LNCaP clone FGC (cell line): ENCODE results near the gene ATOX1.

Source experiments
- DNase-seq: peaks from one replicate; pipeline ENCODE4 v3.0.0-alpha.2; 2011; ENCODE audit warnings: low read depth
- H3K4me3 ChIP-seq: 2 replicates; pipeline ENCODE4 v1.5.1; 2011; ENCODE audit warnings: mild to moderate bottlenecking, low read depth, low read length, control low read depth
- TF ChIP-seq, protein P1 (sequence below): IDR thresholded peaks from 2 replicates; pipeline ENCODE4 v1.5.1; 2012; ENCODE audit warnings: mild to moderate bottlenecking; ENCODE audit not compliant: control insufficient read depth, insufficient read depth; ENCODE audit errors: extremely low read depth

ATOX1 gene

DNA sequence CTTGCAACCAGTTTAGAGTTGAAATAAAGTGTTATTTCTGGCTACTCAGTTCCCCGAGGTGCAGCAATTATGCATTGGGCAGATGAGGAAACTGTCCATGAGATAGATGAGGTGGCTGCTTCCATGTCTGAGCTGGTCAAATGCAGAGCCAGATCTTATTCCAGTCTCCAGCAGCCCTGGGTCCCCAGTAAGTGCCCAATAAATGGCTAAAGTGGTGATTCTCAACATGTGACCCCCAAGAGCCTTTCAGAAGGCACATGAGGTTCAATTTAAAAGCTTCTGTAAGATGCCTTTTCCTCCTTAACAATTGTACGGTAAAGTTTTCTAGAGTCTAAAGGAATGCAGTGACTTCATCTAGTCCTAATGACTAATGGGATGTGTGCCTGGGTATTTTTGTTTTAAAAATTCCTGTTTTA is 17.5 kb downstream of the ATOX1 start:
- TF ChIP-seq, protein P1, sequence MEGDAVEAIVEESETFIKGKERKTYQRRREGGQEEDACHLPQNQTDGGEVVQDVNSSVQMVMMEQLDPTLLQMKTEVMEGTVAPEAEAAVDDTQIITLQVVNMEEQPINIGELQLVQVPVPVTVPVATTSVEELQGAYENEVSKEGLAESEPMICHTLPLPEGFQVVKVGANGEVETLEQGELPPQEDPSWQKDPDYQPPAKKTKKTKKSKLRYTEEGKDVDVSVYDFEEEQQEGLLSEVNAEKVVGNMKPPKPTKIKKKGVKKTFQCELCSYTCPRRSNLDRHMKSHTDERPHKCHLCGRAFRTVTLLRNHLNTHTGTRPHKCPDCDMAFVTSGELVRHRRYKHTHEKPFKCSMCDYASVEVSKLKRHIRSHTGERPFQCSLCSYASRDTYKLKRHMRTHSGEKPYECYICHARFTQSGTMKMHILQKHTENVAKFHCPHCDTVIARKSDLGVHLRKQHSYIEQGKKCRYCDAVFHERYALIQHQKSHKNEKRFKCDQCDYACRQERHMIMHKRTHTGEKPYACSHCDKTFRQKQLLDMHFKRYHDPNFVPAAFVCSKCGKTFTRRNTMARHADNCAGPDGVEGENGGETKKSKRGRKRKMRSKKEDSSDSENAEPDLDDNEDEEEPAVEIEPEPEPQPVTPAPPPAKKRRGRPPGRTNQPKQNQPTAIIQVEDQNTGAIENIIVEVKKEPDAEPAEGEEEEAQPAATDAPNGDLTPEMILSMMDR = no peak
- H3K4me3 ChIP-seq = no peak overlapping the region
- DNase-seq = no peak

DNA sequence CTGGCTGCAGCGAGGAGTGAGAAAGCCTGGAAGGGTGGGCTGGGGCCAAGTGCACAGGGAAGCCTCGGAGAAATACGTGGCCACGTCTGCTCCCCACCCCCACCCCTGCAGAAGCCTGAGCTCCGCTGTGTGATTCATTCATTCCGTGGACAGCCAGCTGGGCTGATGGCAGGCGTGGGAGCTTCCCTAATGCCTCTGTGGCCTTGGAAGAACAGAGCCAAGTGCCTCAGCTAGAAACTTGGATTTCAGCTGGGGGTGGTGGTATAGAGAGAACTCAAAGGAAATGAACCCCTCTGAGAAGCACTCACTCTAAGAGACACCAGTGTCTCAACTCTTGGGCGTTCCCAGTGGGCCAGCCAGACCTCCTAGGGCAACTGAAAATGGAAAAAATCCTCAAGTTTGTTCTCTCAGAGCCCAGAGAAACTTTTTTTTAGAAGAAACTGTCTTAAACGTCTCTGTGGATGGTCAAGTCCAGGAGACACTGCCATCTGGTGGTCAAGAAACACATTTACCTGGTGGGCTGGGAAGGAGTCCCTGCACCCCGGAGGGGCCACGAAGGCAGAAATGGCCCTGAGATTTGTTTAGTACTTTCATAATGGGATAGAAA is 18.0 kb downstream of the ATOX1 start:
- no peak for DNase-seq
- H3K4me3 ChIP-seq = no peak overlapping the region
- TF ChIP-seq, protein P1 = peak; percentile 77

DNA sequence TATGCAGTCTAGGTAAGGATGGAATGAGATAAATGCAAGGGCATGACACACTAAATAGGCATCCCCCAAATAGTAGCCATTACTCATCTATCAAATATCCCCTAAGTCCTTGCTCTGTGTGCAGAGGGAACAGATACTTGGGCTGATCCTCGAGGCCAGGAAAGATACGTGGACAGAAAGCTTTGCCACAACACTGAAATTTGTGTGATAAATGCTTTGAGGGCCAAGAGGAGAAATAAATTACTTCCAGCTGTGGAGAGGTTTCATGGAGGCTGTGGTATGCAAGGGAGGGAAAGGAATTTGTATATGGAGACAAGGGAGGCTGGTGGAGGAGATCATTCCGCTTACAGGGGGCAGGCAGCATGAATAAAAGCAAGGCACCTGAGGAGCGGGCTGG is 18.5 kb downstream of the ATOX1 start:
- TF ChIP-seq, protein P1 = no peak
- H3K4me3 ChIP-seq = no peak overlapping the region
- no peak for DNase-seq

DNA sequence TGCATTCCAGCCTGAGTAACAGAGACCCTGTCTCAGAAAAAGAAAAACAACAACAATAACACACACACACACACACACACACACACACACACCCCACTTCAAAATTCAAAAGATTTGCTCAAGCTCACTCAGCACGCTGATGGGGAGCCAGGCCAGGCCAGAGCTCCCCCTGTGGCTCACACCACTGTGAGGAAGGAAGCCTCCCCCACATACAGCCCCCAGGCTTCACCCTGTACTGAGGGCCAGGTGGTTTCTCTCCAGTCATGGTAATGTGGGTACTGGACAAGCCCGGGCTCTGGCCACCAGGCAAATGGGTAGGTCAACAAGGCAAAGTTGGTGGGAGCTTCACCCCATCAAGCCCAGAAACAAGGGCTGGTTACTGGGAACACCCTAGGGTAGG is 19.0 kb downstream of the ATOX1 start:
- H3K4me3 ChIP-seq = no peak overlapping the region
- TF ChIP-seq, protein P1 = no peak
- no peak for DNase-seq

DNA sequence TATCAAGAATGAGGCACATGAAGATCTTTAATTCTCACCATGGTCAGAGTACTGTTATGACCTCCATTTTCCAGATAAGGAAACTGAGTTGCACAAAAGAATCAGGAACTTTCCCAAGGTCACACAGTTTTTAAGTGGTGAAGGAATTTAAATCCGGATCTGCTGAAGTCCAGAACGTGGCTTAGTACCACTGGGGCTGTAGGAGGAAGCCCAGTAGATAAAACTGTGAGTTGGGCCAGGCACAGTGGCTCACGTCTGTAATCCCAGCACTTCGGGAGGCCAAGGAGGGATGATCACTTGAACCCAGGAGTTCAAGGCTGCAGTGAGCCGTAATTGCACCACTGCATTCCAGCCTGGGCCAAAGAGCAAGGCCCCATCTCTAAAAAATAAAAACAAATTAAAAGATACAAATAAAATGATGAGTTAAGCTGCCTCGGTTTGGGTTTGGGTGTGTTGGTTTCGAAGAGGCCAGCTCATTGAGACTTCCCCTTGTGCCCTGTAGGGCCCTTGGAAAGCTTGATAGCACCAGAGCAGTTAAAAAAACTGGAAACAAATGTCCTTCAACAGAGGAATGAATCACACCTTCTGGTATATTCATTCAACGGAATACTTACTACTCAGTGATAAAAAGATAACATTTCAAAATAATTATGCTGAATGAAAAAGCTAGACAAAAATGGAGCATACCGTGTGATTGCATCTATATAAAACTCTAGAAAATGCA is 20.1 kb downstream of the ATOX1 start:
- TF ChIP-seq, protein P1 = no peak
- H3K4me3 ChIP-seq = no peak overlapping the region
- DNase-seq = no peak

DNA sequence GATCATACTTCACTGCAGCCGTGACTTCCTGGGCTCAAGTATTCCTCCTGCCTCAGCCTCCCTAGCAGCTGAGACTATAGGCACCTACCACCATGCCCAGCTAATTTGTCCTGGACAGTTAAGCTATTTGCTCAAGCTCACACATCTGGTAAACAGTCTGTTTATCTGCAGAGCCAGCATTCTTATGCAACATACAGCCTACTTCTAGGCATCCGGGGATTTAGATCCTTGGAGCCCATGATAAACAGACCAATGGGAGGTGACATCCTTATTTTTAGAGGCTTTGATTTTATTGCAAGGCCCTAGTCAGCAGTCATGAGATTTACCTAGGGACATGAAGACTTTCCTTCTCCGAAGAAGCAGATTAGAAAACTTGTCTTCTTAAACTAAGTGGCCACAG is 21.0 kb downstream of the ATOX1 start:
- no peak overlapping the region for H3K4me3 ChIP-seq
- no peak for DNase-seq
- TF ChIP-seq, protein P1 = no peak
